Parathyroid adenoma (tissue), 2 donors: ENCODE measurements around the gene TBR1.

Source experiments
- H2AFZ ChIP-seq: fragments of 300-600 bp; sonication (generic); one replicate; pipeline ENCODE4 v1.7.0; 2017; ENCODE audit warnings: antibody characterized with exemption, mild to moderate bottlenecking
- H3K27ac ChIP-seq: fragments of 300-600 bp; sonication (generic); one replicate; pipeline ENCODE4 v1.7.0; 2017
- H3K27me3 ChIP-seq: fragments of 300-600 bp; sonication (generic); one replicate; pipeline ENCODE4 v1.7.0; 2017; ENCODE audit warnings: low read length; ENCODE audit not compliant: control insufficient read depth, insufficient read depth
- H3K36me3 ChIP-seq: fragments of 300-600 bp; sonication (generic); one replicate; pipeline ENCODE4 v1.7.0; 2017; ENCODE audit warnings: low read length; ENCODE audit not compliant: control insufficient read depth, insufficient read depth
- H3K4me1 ChIP-seq: fragments of 300-600 bp; sonication (generic); one replicate; pipeline ENCODE4 v1.7.0; 2017; ENCODE audit warnings: control low read depth
- H3K4me2 ChIP-seq: fragments of 300-600 bp; sonication (generic); one replicate; pipeline ENCODE4 v1.7.0; 2017; ENCODE audit warnings: low read length
- H3K4me3 ChIP-seq: fragments of 300-600 bp; sonication (generic); one replicate; pipeline ENCODE4 v1.7.0; 2017; ENCODE audit warnings: low read depth, low read length
- H3K79me2 ChIP-seq: fragments of 300-600 bp; sonication (generic); one replicate; pipeline ENCODE4 v1.7.0; 2017; ENCODE audit warnings: control low read depth
- H3K9ac ChIP-seq: fragments of 300-600 bp; sonication (generic); one replicate; pipeline ENCODE4 v1.7.0; 2017; ENCODE audit warnings: mild to moderate bottlenecking
- H3K9me3 ChIP-seq: fragments of 300-600 bp; sonication (generic); one replicate; pipeline ENCODE4 v1.7.0; 2017; ENCODE audit warnings: low read length; ENCODE audit not compliant: control insufficient read depth
- TF ChIP-seq, protein P1 (sequence below): fragments of 300-600 bp; sonication (generic); IDR thresholded peaks from one replicate; pipeline ENCODE4 v1.7.0; 2017; ENCODE audit warnings: antibody characterized with exemption, mild to moderate bottlenecking
- donor health status: primary hyperparathyroidism.

The TBR1 gene

DNA sequence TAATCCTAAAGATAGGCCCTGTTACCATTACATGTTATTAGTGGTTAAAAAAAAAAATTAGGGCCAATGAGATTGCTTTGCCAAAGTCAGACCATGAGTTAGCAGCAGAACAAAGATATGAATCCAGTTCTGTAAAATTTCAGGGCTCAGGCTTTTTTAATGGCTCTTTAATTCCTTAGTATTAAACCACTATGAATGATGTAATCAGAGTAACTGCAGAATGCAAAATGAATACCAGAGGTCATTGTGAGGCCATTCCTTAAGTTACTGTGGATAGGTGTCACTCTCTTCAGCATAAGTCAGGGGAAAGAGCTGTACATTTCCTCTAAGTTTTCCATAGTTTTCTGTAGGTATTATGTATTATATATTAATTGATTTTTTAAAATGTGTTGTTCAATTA is 42.2 kb upstream of the TBR1 start:
- no peak overlapping the region for H2AFZ ChIP-seq
- TF ChIP-seq, protein P1, sequence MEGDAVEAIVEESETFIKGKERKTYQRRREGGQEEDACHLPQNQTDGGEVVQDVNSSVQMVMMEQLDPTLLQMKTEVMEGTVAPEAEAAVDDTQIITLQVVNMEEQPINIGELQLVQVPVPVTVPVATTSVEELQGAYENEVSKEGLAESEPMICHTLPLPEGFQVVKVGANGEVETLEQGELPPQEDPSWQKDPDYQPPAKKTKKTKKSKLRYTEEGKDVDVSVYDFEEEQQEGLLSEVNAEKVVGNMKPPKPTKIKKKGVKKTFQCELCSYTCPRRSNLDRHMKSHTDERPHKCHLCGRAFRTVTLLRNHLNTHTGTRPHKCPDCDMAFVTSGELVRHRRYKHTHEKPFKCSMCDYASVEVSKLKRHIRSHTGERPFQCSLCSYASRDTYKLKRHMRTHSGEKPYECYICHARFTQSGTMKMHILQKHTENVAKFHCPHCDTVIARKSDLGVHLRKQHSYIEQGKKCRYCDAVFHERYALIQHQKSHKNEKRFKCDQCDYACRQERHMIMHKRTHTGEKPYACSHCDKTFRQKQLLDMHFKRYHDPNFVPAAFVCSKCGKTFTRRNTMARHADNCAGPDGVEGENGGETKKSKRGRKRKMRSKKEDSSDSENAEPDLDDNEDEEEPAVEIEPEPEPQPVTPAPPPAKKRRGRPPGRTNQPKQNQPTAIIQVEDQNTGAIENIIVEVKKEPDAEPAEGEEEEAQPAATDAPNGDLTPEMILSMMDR = no peak
- H3K27me3 ChIP-seq = no peaks in the 10 kb centered on the region
- H3K4me3 ChIP-seq = no peak overlapping the region
- no peak overlapping the region for H3K4me2 ChIP-seq
- no peaks in the 10 kb centered on the region for H3K36me3 ChIP-seq
- no peak overlapping the region for H3K9ac ChIP-seq
- H3K4me1 ChIP-seq = no peaks in the 10 kb centered on the region
- H3K9me3 ChIP-seq = no peaks in the 10 kb centered on the region
- H3K27ac ChIP-seq = no peak overlapping the region
- no peaks in the 10 kb centered on the region for H3K79me2 ChIP-seq

DNA sequence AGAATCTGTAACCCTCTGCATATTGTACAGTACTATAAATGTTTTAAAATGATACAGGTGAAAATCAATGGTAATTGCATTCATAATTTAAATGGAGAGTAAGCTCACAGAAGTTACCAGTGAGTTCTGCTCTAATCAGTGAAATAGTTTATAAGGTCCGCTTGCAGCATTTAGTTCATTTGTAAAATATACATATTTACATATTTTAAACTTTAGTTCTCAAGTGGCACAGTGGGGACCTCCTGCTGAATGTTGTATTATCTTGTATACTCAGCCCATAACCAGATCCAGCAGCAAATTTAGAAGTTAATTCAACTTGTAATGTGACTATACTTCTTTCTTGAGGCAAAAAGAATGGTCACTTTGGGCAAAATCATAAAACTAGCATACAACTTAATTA is 41.7 kb upstream of the TBR1 start:
- TF ChIP-seq, protein P1 = no peak
- no peak overlapping the region for H3K4me3 ChIP-seq

DNA sequence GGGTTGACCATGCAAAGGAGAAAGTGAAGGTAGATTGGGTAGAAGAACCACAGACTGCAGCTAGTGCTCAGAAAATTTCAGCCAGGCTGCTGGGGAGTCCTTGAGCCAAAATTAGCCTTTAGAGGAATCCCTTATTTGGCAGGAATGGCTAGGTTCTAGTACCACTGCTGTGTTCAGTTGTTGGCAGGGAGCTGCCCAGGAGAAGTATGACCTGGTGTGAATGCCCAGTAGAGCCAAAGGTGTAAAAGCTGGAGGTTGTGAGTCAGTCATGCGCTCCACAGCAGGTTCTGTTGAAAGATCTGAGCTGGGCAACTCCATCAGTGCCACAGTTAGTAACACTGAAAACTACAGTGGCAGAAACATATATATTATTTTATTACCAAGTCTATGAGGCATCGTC is 36.4 kb upstream of the TBR1 start:
- Histone ChIP-seq H3K36me3 (no peaks in the 10 kb centered on the region), H3K27ac (no peak overlapping the region), H2AFZ (no peak overlapping the region), H3K4me3 (no peak overlapping the region), H3K79me2 (no peaks in the 10 kb centered on the region), H3K9ac (no peak overlapping the region), H3K9me3 (no peaks in the 10 kb centered on the region), H3K4me1 (no peaks in the 10 kb centered on the region), H3K27me3 (no peaks in the 10 kb centered on the region), H3K4me2 (no peak overlapping the region)
- TF ChIP-seq, protein P1 = no peak

More for the DNA sequence above, 41.7 kb upstream of the TBR1 start:
- Histone ChIP-seq H3K4me1 (no peaks in the 10 kb centered on the region), H3K36me3 (no peaks in the 10 kb centered on the region), H3K9me3 (no peaks in the 10 kb centered on the region), H3K27ac (no peak overlapping the region), H3K27me3 (no peaks in the 10 kb centered on the region), H3K9ac (no peak overlapping the region), H3K79me2 (no peaks in the 10 kb centered on the region), H2AFZ (no peak overlapping the region), H3K4me2 (no peak overlapping the region)

DNA sequence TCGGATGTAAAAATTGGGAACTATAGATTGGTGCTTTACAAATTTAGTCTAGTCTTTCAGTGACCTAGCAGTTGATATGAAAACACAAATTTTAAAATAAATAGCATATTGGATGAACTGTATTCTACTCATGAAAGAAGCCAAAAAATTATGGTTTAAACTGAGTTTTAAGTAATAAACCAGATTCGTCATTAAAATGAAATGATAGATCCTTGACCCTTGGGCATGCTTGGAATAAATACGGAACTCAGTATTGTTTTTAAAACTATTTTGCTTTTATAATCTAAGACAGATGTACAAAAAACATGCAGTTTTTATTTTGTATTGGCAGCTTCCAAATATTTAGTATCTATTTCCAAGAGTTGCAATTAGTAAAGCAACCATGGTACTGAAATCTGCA is 34.6 kb upstream of the TBR1 start:
- TF ChIP-seq, protein P1 = no peak
- H3K4me2 ChIP-seq = no peak overlapping the region

DNA sequence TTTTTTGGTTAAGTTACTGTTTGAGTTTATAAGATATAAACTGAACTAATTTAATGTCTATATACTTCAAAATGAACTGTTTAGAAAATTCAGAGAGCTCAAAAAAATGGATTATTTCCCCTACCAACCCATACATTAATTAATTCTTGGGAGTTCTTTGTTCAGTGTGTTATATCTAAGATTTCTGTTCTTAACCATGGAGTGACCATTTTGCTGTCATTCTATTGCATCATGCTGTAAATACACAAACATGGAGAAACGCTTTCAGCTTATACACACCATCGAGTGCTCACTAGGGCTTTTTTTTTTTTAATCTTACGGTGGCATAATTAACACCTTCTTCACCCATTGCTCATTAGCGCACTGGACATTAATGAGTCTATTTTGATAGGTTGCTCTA is 33.4 kb upstream of the TBR1 start:
- H3K4me1 ChIP-seq = no peaks in the 10 kb centered on the region
- no peak overlapping the region for H3K27ac ChIP-seq
- no peak overlapping the region for H3K4me2 ChIP-seq
- H3K9me3 ChIP-seq = no peaks in the 10 kb centered on the region
- no peak overlapping the region for H2AFZ ChIP-seq
- no peaks in the 10 kb centered on the region for H3K79me2 ChIP-seq
- no peak overlapping the region for H3K4me3 ChIP-seq
- TF ChIP-seq, protein P1 = no peak
- no peaks in the 10 kb centered on the region for H3K27me3 ChIP-seq
- H3K36me3 ChIP-seq = no peaks in the 10 kb centered on the region
- no peak overlapping the region for H3K9ac ChIP-seq

More for the DNA sequence above, 34.6 kb upstream of the TBR1 start:
- Histone ChIP-seq H3K27ac (no peak overlapping the region), H3K9me3 (no peaks in the 10 kb centered on the region), H3K36me3 (no peaks in the 10 kb centered on the region), H3K9ac (no peak overlapping the region), H3K4me3 (no peak overlapping the region), H3K27me3 (no peaks in the 10 kb centered on the region), H3K4me1 (no peaks in the 10 kb centered on the region), H3K79me2 (no peaks in the 10 kb centered on the region), H2AFZ (no peak overlapping the region)
